KOPT-K1 (cell line): ENCODE results near the gene PPIA.
"Not testable (repeated sequence)": the region's sequence is repeated elsewhere in the genome, so short reads cannot be mapped to it uniquely, and the experiment has no call there.

Source experiments
- H3K27ac ChIP-seq: fragments of 200-600 bp; sonication (generic); 2 replicates; pipeline ENCODE4 v1.5.1; 2016; ENCODE audit warnings: antibody characterized with exemption, mild to moderate bottlenecking, low read depth, low read length; ENCODE audit not compliant: poor library complexity, severe bottlenecking
- H3K36me3 ChIP-seq: fragments of 200-600 bp; sonication (generic); 2 replicates; pipeline ENCODE4 v1.5.1; 2017; ENCODE audit warnings: antibody characterized with exemption, mild to moderate bottlenecking, low read length, moderate library complexity; ENCODE audit not compliant: insufficient read depth
- H3K9me3 ChIP-seq: fragments of 200-600 bp; sonication (generic); 2 replicates; pipeline ENCODE4 v1.5.1; 2017; ENCODE audit warnings: antibody characterized with exemption, low read length, mild to moderate bottlenecking; ENCODE audit not compliant: insufficient read depth, poor library complexity, severe bottlenecking

Gene PPIA

DNA sequence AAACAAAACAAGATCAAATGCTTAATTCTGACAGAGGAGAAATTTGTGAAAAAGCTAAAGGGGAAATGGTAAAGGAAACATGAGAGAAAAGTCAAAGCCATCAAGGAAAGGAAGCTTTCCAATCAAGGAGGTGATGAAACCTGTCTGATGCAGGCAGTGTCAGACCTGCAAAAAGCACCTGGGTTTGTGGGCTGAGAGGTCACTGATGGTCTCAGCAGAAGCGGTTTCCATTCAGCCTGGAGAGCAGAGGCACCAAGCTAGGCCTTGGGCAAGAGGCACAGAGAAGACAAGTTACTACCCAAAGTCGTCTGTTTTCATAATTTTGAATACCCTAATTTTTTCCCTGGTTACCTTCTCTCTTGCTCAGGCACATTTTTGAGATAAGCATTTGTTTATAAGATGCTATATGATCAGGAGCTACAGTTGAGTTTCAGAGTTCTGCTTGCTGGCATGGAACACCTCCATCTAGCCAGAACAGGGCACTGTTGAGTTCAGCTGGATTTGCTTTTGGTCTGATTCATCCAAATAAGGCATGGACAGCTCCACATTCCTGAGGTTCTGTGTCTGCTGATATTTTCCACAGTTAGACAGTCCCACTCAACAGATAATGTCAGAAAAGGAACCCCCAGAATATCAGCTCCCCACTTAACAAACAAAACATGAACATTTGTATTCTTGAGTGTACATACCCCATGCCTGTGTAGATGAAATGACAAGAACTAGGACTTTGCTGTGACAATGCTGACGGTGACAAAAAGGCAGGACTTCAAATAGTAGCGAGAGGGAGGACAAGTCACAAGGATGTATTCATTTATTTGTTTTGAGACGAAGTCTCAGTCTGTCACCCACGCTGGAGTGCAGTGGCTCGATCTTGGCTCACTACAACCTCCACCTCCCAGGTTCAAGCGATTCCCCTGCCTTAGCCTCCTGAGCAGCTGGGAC is 4.9 kb upstream of the PPIA start:
- Histone ChIP-seq H3K27ac (no peak overlapping the region), H3K36me3 (no peaks in the 10 kb centered on the region), H3K9me3 (no peaks in the 10 kb centered on the region)

GRCh38 chr7:44793919-44794318 is 2.6 kb upstream of the PPIA start:
- H3K27ac ChIP-seq = no peak overlapping the region
- H3K36me3 ChIP-seq = peaks cover 18% of the 10 kb centered on the region
- H3K9me3 ChIP-seq = no peaks in the 10 kb centered on the region

- H3K9me3 ChIP-seq = no peaks in the 10 kb centered on the region
- no peak overlapping the region for H3K27ac ChIP-seq
- peaks cover 22% of the 10 kb centered on the region for H3K36me3 ChIP-seq
Observed at GRCh38 chr7:44794331-44794730, 2.1 kb upstream of the PPIA start.

DNA sequence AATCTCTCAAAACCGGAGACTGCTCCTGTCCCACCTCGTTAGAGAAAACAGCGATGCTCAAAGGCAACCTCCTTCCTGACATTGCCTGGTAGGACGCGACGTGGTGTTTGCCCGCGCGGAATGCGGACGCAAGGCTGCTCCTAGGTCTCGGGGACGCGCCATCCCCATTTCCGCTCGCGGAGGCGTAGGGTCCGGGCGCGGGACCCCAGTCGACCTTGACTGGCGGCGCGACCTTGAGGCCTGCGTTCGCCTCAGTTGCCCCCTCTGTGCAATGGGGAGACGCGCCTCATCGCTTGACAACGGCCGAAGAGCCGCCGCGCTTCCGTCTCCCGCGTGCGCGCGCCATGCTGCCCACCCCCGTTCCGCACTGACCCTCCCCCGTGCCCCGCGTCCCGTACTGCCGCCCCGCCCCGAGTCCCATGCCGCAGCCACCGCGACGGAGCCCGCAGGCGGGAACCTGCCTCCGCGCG is 412 bp upstream of the PPIA start:
- peak overlapping the region; percentile 90 for H3K27ac ChIP-seq
- peaks cover 40% of the 10 kb centered on the region for H3K36me3 ChIP-seq

GRCh38 chr7:44797329-44798258 is 1.1 kb downstream of the PPIA start:
- Histone ChIP-seq H3K27ac (peak overlapping the region; percentile 90), H3K9me3 (no peaks in the 10 kb centered on the region), H3K36me3 (peaks cover 55% of the 10 kb centered on the region)

More for the DNA sequence above, 412 bp upstream of the PPIA start:
- no peaks in the 10 kb centered on the region for H3K9me3 ChIP-seq

DNA sequence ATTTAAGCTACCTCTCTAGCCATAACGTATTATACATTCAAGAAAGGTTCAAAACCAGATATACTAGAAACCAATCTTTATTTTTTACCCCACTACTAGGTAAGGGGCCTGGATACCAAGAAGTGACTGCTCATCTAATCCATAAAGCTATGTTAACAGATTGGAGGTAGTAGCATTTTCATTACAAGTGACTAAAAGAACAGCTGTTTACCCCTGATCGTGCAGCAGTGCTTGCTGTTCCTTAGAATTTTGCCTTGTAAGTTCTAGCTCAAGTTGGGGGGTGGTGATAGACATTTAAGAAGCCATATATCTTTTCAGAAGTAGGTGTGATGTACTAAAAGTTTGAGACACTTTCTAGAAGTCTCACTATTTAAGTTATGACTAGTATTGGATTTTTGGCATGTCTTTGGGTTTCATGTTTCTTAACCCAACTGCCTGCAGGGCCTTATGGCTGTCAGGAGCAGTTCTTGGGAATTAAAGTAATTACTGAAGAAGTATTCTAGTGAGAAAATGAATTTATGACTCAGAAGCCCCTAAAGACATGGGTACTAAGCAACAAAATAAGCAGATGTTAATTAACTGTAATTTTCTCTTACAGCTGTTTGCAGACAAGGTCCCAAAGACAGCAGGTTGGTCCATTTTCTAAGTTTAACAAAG is 2.3 kb downstream of the PPIA start:
- H3K9me3 ChIP-seq = no peaks in the 10 kb centered on the region
- H3K27ac ChIP-seq = peak overlapping the region; percentile 17
- H3K36me3 ChIP-seq = peaks cover 67% of the 10 kb centered on the region

DNA sequence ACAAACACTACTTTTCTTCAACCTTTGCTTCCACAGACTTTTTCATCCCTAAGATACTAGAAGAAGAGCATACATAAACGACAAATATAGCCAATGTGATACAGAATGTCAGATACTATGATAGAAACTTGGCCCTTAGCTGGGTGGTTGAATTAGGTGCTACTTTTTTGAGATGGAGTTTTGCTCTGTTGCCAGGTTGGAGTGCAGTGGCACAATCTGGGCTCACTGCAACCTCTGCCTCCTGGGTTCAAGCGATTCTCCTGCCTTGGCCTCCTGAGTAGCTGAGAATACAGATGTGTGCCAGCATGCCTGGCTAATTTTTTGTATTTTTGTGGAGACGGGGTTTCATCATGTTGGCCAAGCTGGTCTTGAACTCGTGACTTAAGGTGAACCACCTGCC is 3.5 kb downstream of the PPIA start:
- Histone ChIP-seq H3K27ac (no peak overlapping the region), H3K36me3 (peaks cover 78% of the 10 kb centered on the region), H3K9me3 (no peaks in the 10 kb centered on the region)

DNA sequence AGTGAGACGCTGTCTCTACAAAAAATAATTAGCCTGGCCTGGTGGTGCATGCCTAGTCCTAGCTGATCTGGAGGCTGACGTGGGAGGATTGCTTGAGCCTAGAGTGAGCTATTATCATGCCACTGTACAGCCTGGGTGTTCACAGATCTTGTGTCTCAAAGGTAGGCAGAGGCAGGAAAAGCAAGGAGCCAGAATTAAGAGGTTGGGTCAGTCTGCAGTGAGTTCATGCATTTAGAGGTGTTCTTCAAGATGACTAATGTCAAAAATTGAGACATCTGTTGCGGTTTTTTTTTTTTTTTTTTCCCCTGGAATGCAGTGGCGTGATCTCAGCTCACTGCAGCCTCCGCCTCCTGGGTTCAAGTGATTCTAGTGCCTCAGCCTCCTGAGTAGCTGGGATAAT is 5.4 kb downstream of the PPIA start:
- Histone ChIP-seq H3K27ac (no peak overlapping the region), H3K9me3 (no peaks in the 10 kb centered on the region), H3K36me3 (peaks cover 91% of the 10 kb centered on the region)

GRCh38 chr7:44802418-44803025 is 6.0 kb downstream of the PPIA start:
- peaks cover 91% of the 10 kb centered on the region for H3K36me3 ChIP-seq
- no peak overlapping the region for H3K27ac ChIP-seq
- H3K9me3 ChIP-seq = no peaks in the 10 kb centered on the region

- peaks cover 77% of the 10 kb centered on the region for H3K36me3 ChIP-seq
- not testable (repeated sequence) for H3K9me3 ChIP-seq, H3K27ac ChIP-seq
Observed at GRCh38 chr7:44803828-44804519, 7.5 kb downstream of the PPIA start.

DNA sequence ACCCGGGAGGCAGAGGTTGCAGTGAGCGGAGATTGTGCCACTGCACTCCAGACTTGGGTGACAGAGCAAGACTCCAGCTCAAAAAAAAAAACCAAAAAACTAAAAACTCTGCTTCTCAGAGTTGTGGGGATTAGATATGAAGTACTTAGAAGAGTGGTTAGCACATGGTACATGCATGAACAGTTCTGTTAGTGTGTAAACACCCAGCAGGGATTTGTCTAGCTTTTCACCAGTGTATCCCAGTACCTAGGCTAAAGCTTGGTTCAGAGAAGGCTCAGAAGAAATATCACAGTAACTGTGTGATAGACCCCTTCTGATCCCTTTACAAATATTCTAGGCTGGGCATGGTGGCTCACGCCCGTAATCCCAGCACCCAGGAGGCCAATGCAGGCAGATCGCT is 9.5 kb downstream of the PPIA start:
- Histone ChIP-seq H3K27ac (no peak overlapping the region), H3K36me3 (peaks cover 57% of the 10 kb centered on the region), H3K9me3 (no peaks in the 10 kb centered on the region)

DNA sequence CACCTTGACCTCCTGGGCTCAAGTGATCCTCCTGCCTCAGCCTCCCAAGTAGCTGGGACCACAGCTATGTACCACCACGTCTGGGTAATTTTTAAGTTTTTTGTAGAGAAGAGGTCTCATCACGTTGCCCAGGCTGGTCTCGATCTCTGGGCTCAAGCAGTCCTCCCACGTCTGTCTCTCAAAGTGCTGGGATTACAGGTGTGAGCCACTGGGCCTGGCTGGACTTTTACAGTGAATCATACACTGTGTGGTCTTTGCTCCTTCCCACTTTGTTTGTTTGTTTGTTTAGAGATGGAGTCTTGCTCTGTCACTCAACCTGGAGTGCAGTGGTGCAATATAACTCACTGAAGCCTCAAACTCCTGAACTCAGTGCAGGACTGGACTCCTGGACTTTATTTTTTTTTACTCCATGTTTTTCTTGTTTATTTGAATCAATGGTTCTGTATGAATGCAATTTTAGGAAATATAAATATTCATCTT is 12.5 kb downstream of the PPIA start:
- Histone ChIP-seq H3K27ac (no peak overlapping the region), H3K36me3 (peaks cover 27% of the 10 kb centered on the region), H3K9me3 (no peaks in the 10 kb centered on the region)

DNA sequence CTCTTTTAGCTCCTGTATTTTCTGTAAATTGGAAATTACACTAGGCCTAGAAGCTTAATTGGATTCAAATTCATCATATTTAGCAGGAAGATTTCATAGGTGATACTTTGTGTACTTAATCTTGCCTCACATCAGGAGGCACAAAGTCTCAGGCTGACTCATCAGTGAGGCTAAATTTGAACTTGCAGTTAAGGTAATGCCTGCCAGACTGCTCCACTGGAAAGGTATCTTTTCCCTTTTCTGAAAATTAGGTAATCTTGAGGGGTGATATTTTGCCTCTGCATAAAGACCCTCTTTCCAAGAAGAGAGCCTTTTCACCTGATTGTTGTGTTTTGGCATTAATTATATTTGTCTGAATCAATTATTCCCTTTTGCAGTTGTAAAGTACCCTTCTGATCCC is 14.6 kb downstream of the PPIA start:
- Histone ChIP-seq H3K36me3 (peaks cover 6% of the 10 kb centered on the region; the same call in 1 of the 2 replicates), H3K9me3 (no peaks in the 10 kb centered on the region), H3K27ac (no peak overlapping the region)

DNA sequence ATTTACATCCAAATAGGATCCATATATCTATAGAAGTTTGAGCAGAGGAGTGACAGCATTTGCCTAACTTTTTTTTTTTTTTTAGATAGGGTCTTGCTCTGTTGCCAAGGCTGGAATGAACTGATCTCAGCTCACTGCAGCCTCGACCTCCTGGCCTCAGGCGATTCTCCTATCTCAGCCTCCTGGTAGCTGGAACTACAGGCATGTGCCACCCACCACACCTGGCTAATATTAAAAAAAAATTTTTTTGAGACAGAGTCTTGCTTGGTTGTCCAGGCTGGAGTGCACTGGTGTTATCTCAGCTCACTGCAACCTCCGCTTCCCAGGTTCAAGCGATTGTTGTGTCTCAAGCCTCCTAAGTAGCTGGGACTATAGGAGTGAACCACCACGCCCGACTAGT is 15.1 kb downstream of the PPIA start:
- Histone ChIP-seq H3K9me3 (no peaks in the 10 kb centered on the region), H3K36me3 (peaks cover 6% of the 10 kb centered on the region; the same call in 1 of the 2 replicates), H3K27ac (no peak overlapping the region)
